Neuronal stem cell (in vitro differentiated cells): ENCODE data around the gene DIP2C.

Source experiments
- DNase-seq: peaks from one replicate; pipeline ENCODE4 v3.0.0-alpha.2; 2013; ENCODE audit warnings: low spot score
- H2AFZ ChIP-seq: one replicate; pipeline ENCODE4 v1.6.1; 2013; ENCODE audit warnings: mild to moderate bottlenecking, low read length, inconsistent platforms
- H2AK5ac ChIP-seq: 2 replicates; pipeline ENCODE4 v1.6.1; 2013; ENCODE audit warnings: low read depth, mild to moderate bottlenecking, inconsistent platforms, low read length, moderate library complexity, mixed read lengths
- H2BK120ac ChIP-seq: 2 replicates; pipeline ENCODE4 v1.6.1; 2013; ENCODE audit warnings: low read depth, mild to moderate bottlenecking, inconsistent platforms, low read length, moderate library complexity, mixed read lengths
- H2BK12ac ChIP-seq: one replicate; pipeline ENCODE4 v1.6.1; 2013; ENCODE audit warnings: low read length, inconsistent platforms
- H2BK15ac ChIP-seq: 2 replicates; pipeline ENCODE4 v1.6.1; 2013; ENCODE audit warnings: mild to moderate bottlenecking, low read length, inconsistent platforms, mixed read lengths
- H2BK5ac ChIP-seq: one replicate; pipeline ENCODE4 v1.6.1; 2013; ENCODE audit warnings: inconsistent platforms, mild to moderate bottlenecking, low read length, moderate library complexity
- H3K14ac ChIP-seq: one replicate; pipeline ENCODE4 v1.6.1; 2013; ENCODE audit warnings: low read length, inconsistent platforms
- H3K18ac ChIP-seq: 2 replicates; pipeline ENCODE4 v1.6.1; 2013; ENCODE audit warnings: low read length, inconsistent platforms
- H3K23ac ChIP-seq: 2 replicates; pipeline ENCODE4 v1.6.1; 2013; ENCODE audit warnings: low read depth, mild to moderate bottlenecking, mixed read lengths, low read length, inconsistent platforms; ENCODE audit not compliant: poor library complexity
- H3K27ac ChIP-seq: replicated peaks from 3 replicates; pipeline ENCODE4 v1.5.1; 2013; ENCODE audit warnings: low read length, inconsistent platforms
- H3K27me3 ChIP-seq, 3 experiments: 2 replicates each; pipeline ENCODE4 v1.6.1; 2013; ENCODE audit warnings: low read length in 3 of 3, mild to moderate bottlenecking in 2 of 3, inconsistent platforms in 1 of 3, low read depth in 1 of 3, mixed read lengths in 1 of 3, moderate library complexity in 1 of 3; ENCODE audit not compliant: control insufficient read depth in 3 of 3, insufficient read depth in 3 of 3
- H3K36me3 ChIP-seq, 2 donors: replicated peaks in 1 of 2; 2 replicates each; pipeline ENCODE4 v1.6.1; 2013; ENCODE audit warnings: low read length in 2 of 2; ENCODE audit not compliant: control insufficient read depth in 2 of 2, insufficient read depth in 2 of 2
- H3K4ac ChIP-seq: 2 replicates; pipeline ENCODE4 v1.6.1; 2013; ENCODE audit warnings: inconsistent platforms, mild to moderate bottlenecking, low read length, moderate library complexity
- H3K4me1 ChIP-seq, 2 donors: 1 replicate in 1 of 2; 2 replicates in 1 of 2; pipeline ENCODE4 v1.6.1; 2013; ENCODE audit warnings: low read length in 2 of 2, low read depth in 1 of 2; ENCODE audit not compliant: control insufficient read depth in 2 of 2, insufficient read depth in 1 of 2
- H3K4me2 ChIP-seq: one replicate; pipeline ENCODE4 v1.6.1; 2013; ENCODE audit warnings: mild to moderate bottlenecking, low read length, inconsistent platforms; ENCODE audit not compliant: insufficient read depth, poor library complexity, severe bottlenecking
- H3K4me3 ChIP-seq, 2 donors: 2 replicates each; pipeline ENCODE4 v1.5.1; 2013; ENCODE audit warnings: low read length in 2 of 2, mild to moderate bottlenecking in 2 of 2, inconsistent platforms in 1 of 2, moderate library complexity in 1 of 2
- H3K79me1 ChIP-seq: one replicate; pipeline ENCODE4 v1.6.1; 2013; ENCODE audit warnings: low read depth, mild to moderate bottlenecking, inconsistent platforms, low read length, moderate library complexity
- H3K9ac ChIP-seq: one replicate; pipeline ENCODE4 v1.6.1; 2013; ENCODE audit warnings: mild to moderate bottlenecking, low read depth, low read length, inconsistent platforms; ENCODE audit not compliant: poor library complexity
- H3K9me3 ChIP-seq, 2 donors: replicated peaks in 1 of 2; 2 replicates each; pipeline versions ENCODE3 to v1.6.1; 2013; ENCODE audit warnings: low read length in 2 of 2, mild to moderate bottlenecking in 2 of 2, inconsistent platforms in 1 of 2, low read depth in 1 of 2, mixed read lengths in 1 of 2, moderate library complexity in 1 of 2; ENCODE audit not compliant: control insufficient read depth in 2 of 2, insufficient read depth in 1 of 2
- H4K8ac ChIP-seq: one replicate; pipeline ENCODE4 v1.6.1; 2013; ENCODE audit warnings: low read depth, mild to moderate bottlenecking, inconsistent platforms, low read length, moderate library complexity
- H4K91ac ChIP-seq: one replicate; pipeline ENCODE4 v1.6.1; 2013; ENCODE audit warnings: low read length, low read depth, mild to moderate bottlenecking, inconsistent platforms; ENCODE audit not compliant: poor library complexity
- WGBS, 2 donors: extraction: QIAGEN DNeasy Blood & Tissue Kit; methylation state at CpG; one replicate each; pipeline ENCODE4 v1.1.7; 2013; ENCODE audit warnings: missing lambda C conversion rate in 2 of 2, mixed read lengths in 1 of 2; ENCODE audit not compliant: insufficient read length in 2 of 2, insufficient replicate concordance in 1 of 2; ENCODE audit errors: extremely low coverage in 2 of 2; 5-methylcytosine and 5-hydroxymethylcytosine counted together

DIP2C gene

GRCh38 chr10:604716-605631 is 84.5 kb downstream of the DIP2C start:
- H2BK120ac ChIP-seq, result no peak overlapping the region
- H3K79me1 ChIP-seq, result peaks cover 7% of the 10 kb centered on the region
- no peaks in the 10 kb centered on the region for H3K9me3 ChIP-seq
- no peak overlapping the region for H3K4ac ChIP-seq
- no peak overlapping the region for H3K27ac ChIP-seq
- H2BK12ac ChIP-seq, result no peak overlapping the region
- no peak for DNase-seq
- no peak overlapping the region for H3K14ac ChIP-seq
- H3K4me3 ChIP-seq, result no peak overlapping the region
- no peak overlapping the region for H4K8ac ChIP-seq
- no CpG with 5 or more reads among the region's 21 CpGs for WGBS, 2 donors
- peak overlapping the region; percentile 69 for H3K18ac ChIP-seq
- no peaks in the 10 kb centered on the region for H3K36me3 ChIP-seq
- H3K4me1 ChIP-seq, result peaks cover 20 to 29% of the 10 kb centered on the region in 2 donors
- H3K23ac ChIP-seq, result no peak overlapping the region
- H2AFZ ChIP-seq, result no peak overlapping the region
- no peak overlapping the region for H2BK15ac ChIP-seq
- H2AK5ac ChIP-seq, result no peak overlapping the region
- H2BK5ac ChIP-seq, result no peak overlapping the region
- H3K4me2 ChIP-seq, result no peak overlapping the region
- H3K9ac ChIP-seq, result no peak overlapping the region
- no peak overlapping the region for H4K91ac ChIP-seq
- no peaks in the 10 kb centered on the region for H3K27me3 ChIP-seq

GRCh38 chr10:603745-604144 is 85.7 kb downstream of the DIP2C start:
- peaks cover 25 to 37% of the 10 kb centered on the region in 2 donors for H3K4me1 ChIP-seq
- WGBS, 2 donors, result no CpG with 5 or more reads among the region's 6 CpGs
- no peak overlapping the region for H3K27ac ChIP-seq
- H2AFZ ChIP-seq, result no peak overlapping the region
- no peak overlapping the region for H2BK12ac ChIP-seq
- H2BK15ac ChIP-seq, result no peak overlapping the region
- H3K27me3 ChIP-seq, result no peaks in the 10 kb centered on the region
- H2BK5ac ChIP-seq, result no peak overlapping the region
- no peak overlapping the region for H2BK120ac ChIP-seq
- no peak overlapping the region for H3K4me2 ChIP-seq
- H3K36me3 ChIP-seq, result no peaks in the 10 kb centered on the region
- H3K79me1 ChIP-seq, result peaks cover 9% of the 10 kb centered on the region
- no peak overlapping the region for H4K91ac ChIP-seq
- H3K9me3 ChIP-seq, result no peaks in the 10 kb centered on the region
- no peak overlapping the region for H3K14ac ChIP-seq
- no peak overlapping the region for H4K8ac ChIP-seq
- no peak overlapping the region for H3K4ac ChIP-seq
- no peak overlapping the region for H3K23ac ChIP-seq
- no peak overlapping the region for H3K18ac ChIP-seq
- H3K9ac ChIP-seq, result no peak overlapping the region
- DNase-seq, result no peak
- no peak overlapping the region for H2AK5ac ChIP-seq
- H3K4me3 ChIP-seq, result no peak overlapping the region

DNA sequence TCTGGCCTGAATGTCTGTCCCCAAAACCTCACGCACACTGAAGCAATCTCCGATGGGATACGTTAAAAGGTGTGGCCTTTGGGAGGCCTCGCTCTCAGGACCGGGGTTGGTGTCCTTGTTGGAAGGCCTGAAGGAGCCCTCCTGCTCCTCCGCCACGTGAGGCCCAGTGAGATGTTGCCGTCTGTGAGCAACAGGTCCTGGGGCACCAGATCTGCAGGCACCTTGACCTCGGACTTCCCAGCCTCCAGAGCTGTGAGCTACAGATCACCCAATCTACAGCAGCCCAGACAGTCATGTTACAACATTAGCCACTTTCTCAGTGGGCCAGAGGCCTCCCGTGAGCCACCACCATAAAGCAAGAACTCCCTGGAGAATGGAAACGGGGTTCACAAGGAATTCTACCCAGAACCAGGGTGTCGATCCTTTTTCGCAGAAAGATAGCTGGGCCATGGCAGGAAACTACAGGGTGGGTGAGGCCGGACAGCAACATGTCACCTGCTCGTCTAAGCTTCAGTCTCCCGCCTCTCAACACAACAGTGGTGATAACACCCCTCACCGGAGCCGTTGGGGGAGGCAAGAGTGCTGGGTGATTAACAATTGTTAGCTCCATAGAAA is 87.0 kb downstream of the DIP2C start:
- no peak overlapping the region for H2AFZ ChIP-seq
- no peak overlapping the region for H3K4me2 ChIP-seq
- DNase-seq, result no peak
- no peak overlapping the region for H2AK5ac ChIP-seq
- H3K4me1 ChIP-seq, result peaks cover 34 to 44% of the 10 kb centered on the region in 2 donors
- no peaks in the 10 kb centered on the region for H3K9me3 ChIP-seq
- H2BK5ac ChIP-seq, result no peak overlapping the region
- no peak overlapping the region for H4K91ac ChIP-seq
- peak overlapping the region; percentile 35 for H3K18ac ChIP-seq
- H4K8ac ChIP-seq, result peak overlapping the region; percentile 70
- no peak overlapping the region for H2BK120ac ChIP-seq
- H3K27me3 ChIP-seq, result no peaks in the 10 kb centered on the region
- H3K4ac ChIP-seq, result no peak overlapping the region
- H2BK15ac ChIP-seq, result no peak overlapping the region
- peak overlapping the region; percentile 83 for H3K14ac ChIP-seq
- peaks cover 17% of the 10 kb centered on the region for H3K79me1 ChIP-seq
- no peaks in the 10 kb centered on the region for H3K36me3 ChIP-seq
- H3K9ac ChIP-seq, result no peak overlapping the region
- no CpG with 5 or more reads among the region's 18 CpGs for WGBS, 2 donors
- no peak overlapping the region for H3K27ac ChIP-seq
- peak overlapping the region; percentile 53 for H3K23ac ChIP-seq
- H2BK12ac ChIP-seq, result no peak overlapping the region
- no peak overlapping the region for H3K4me3 ChIP-seq

- Histone ChIP-seq H3K18ac (no peak overlapping the region), H3K79me1 (peaks cover 24% of the 10 kb centered on the region), H4K8ac (no peak overlapping the region), H2BK120ac (no peak overlapping the region), H3K4me2 (no peak overlapping the region), H3K14ac (no peak overlapping the region), H2BK15ac (no peak overlapping the region), H2AK5ac (no peak overlapping the region), H3K27me3 (no peaks in the 10 kb centered on the region), H3K27ac (no peak overlapping the region), H2BK12ac (no peak overlapping the region), H3K36me3 (no peaks in the 10 kb centered on the region), H2AFZ (no peak overlapping the region), H3K23ac (no peak overlapping the region), H3K9me3 (no peaks in the 10 kb centered on the region), H3K9ac (no peak overlapping the region), H3K4me3 (no peak overlapping the region), H3K4ac (no peak overlapping the region), H2BK5ac (peak overlapping the region; percentile 5), H3K4me1 (peaks cover 33 to 42% of the 10 kb centered on the region in 2 donors), H4K91ac (no peak overlapping the region)
- WGBS, 2 donors, result no CpG with 5 or more reads among the region's 12 CpGs
- no peak for DNase-seq
These were observed 87.9 kb downstream of the DIP2C start for GRCh38 chr10:601660-601963.
